Activated CD4-positive, alpha-beta memory T cell treated with anti-CD3 and anti-CD28 coated beads for 36 hours (primary cell): Measurements from ENCODE around the gene CDK4. TPM values are rescaled to one million over a fixed set of nuclear protein-coding genes. Genes with fewer than 3 reads are reported as not detected.
"Not testable (repeated sequence)": the region's sequence is repeated elsewhere in the genome, so short reads cannot be mapped to it uniquely, and the experiment has no call there.

Experiments
- CTCF ChIA-PET: fragments of 350-600 bp; sonication (Branson Sonifier 250); formaldehyde crosslinking; loops from one replicate; lab custom pipeline; 2021; ENCODE audit warnings: antibody characterized with exemption, inconsistent platforms; lab: Charles Lee
- POLR2A ChIA-PET: fragments of 350-600 bp; sonication (Branson Sonifier 250); formaldehyde crosslinking; loops from one replicate; lab custom pipeline; 2021; ENCODE audit warnings: antibody characterized with exemption; lab: Charles Lee
- DNase-seq: peaks from one replicate; pipeline ENCODE4 v3.0.0-alpha.2; 2020
- H3K27ac Mint-ChIP-seq: one replicate; pipeline ENCODE4 v1.8.0; 2021; ENCODE audit warnings: mixed read lengths
- H3K27me3 Mint-ChIP-seq: one replicate; pipeline ENCODE4 v1.8.0; 2021; ENCODE audit warnings: mixed read lengths
- H3K36me3 Mint-ChIP-seq: one replicate; pipeline ENCODE4 v1.8.0; 2021; ENCODE audit warnings: mixed read lengths
- H3K4me1 Mint-ChIP-seq: one replicate; pipeline ENCODE4 v1.8.0; 2021; ENCODE audit warnings: low read depth, mixed read lengths
- H3K4me3 Mint-ChIP-seq: one replicate; pipeline ENCODE4 v1.8.0; 2021; ENCODE audit warnings: mild to moderate bottlenecking, mixed read lengths
- H3K9me3 Mint-ChIP-seq: one replicate; pipeline ENCODE4 v1.8.0; 2021; ENCODE audit warnings: mixed read lengths
- intact Hi-C: fragments of 100-400 bp; cut with micrococcal nuclease; formaldehyde crosslinking; loops from one replicate; pipeline ENCODE4 v1.15.1; 2023
- total RNA-seq, 2 experiments: library from RNA; stranded (reverse); gene quantifications; one replicate each; pipeline ENCODE4 v1.2.3, GENCODE V29; 2021

Gene CDK4
- total RNA-seq, 2 experiments from 2014 or later, result 181 to 195 TPM

GRCh38 chr12:57781801-57782200, 29.7 kb upstream of the CDK4 start:
- Mint-ChIP-seq H3K4me1 (peaks cover 37% of the 10 kb centered on the region), H3K27ac (peak overlapping the region; percentile 93), H3K9me3 (no peaks in the 10 kb centered on the region), H3K27me3 (no peaks in the 10 kb centered on the region), H3K4me3 (no peak overlapping the region), H3K36me3 (peaks cover 18% of the 10 kb centered on the region)
- ChIA-PET CTCF (interaction anchor here (0.5 to 2.8 kb wide), 11 partner anchors 10 to 526 kb away, joined by 3 to 25 read pairs (median 3); partner anchors contain the start of genes CTDSP2, EEF1AKMT3 and METTL1), POLR2A (interaction anchor here (0.9 to 2.9 kb wide), 4 partner anchors 10 to 117 kb away, joined by 3 to 10 read pairs (median 4); partner anchors contain the start of genes EEF1AKMT3 and METTL1)
- DNase-seq, result no peak
- intact Hi-C loops, result loop anchor here (1.0 to 2.0 kb wide), 5 partner anchors 10 to 124 kb away; partner anchors contain the start of genes CDK4, CTDSP2, EEF1AKMT3 and METTL1

GRCh38 chr12:57781244-57781643, 29.1 kb upstream of the CDK4 start:
- Mint-ChIP-seq H3K36me3 (peaks cover 14% of the 10 kb centered on the region), H3K4me3 (no peak overlapping the region), H3K27ac (peak overlapping the region; percentile 93), H3K4me1 (peaks cover 37% of the 10 kb centered on the region), H3K9me3 (no peaks in the 10 kb centered on the region), H3K27me3 (no peaks in the 10 kb centered on the region)
- intact Hi-C loops, result no loop called here
- CTCF ChIA-PET, result interaction anchor here (0.6 to 2.8 kb wide), 10 partner anchors 10 to 124 kb away, joined by 3 to 25 read pairs (median 5); partner anchors contain the start of genes CTDSP2, EEF1AKMT3 and METTL1
- DNase-seq, result no peak
- POLR2A ChIA-PET, result interaction anchor here (0.9 to 2.9 kb wide), 4 partner anchors 9 to 117 kb away, joined by 3 to 10 read pairs (median 4); partner anchors contain the start of genes EEF1AKMT3 and METTL1

GRCh38 chr12:57780284-57780897, 28.3 kb upstream of the CDK4 start:
- POLR2A ChIA-PET, result no interaction called here
- H3K4me1 Mint-ChIP-seq, result peaks cover 37% of the 10 kb centered on the region
- no peak for DNase-seq

GRCh38 chr12:57779736-57780135, 27.6 kb upstream of the CDK4 start:
- Mint-ChIP-seq H3K4me1 (peaks cover 37% of the 10 kb centered on the region), H3K4me3 (no peak overlapping the region), H3K27me3 (no peaks in the 10 kb centered on the region), H3K27ac (no peak overlapping the region), H3K36me3 (peaks cover 15% of the 10 kb centered on the region), H3K9me3 (no peaks in the 10 kb centered on the region)
- ChIA-PET POLR2A (no interaction called here), CTCF (interaction anchor here (0.8 to 1.3 kb wide), 3 partner anchors 20 to 125 kb away, joined by 4 to 6 read pairs (median 6); no protein-coding TSS in a partner anchor)
- intact Hi-C loops, result no loop called here
- DNase-seq, result no peak

More at GRCh38 chr12:57780284-57780897, 28.3 kb upstream of the CDK4 start:
- H3K36me3 Mint-ChIP-seq, result peaks cover 15% of the 10 kb centered on the region
- H3K27ac Mint-ChIP-seq, result peak overlapping the region; percentile 21
- no peak overlapping the region for H3K4me3 Mint-ChIP-seq
- CTCF ChIA-PET, result interaction anchor here (0.6 to 2.7 kb wide), 8 partner anchors 16 to 125 kb away, joined by 3 to 13 read pairs (median 6); no protein-coding TSS in a partner anchor
- intact Hi-C loops, result no loop called here
- H3K9me3 Mint-ChIP-seq, result no peaks in the 10 kb centered on the region
- no peaks in the 10 kb centered on the region for H3K27me3 Mint-ChIP-seq

DNA sequence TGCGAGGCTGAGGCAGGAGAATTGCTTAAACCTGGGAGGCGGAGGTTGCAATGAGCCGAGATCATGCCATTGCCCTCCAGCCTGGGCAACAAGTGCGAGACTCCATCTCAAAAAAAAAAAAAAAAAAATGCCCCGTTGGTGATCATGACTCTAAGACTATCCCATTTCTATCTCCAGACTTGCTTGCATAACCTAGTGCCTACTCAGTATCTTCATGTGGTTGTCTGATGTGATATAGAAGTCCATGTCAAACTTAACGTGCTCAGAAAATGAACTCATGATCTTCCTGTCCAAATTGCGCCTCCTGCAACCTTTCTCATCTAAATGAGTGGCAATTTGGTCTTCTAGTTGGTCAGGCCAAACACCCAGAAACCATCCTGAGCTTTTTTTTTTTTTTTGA, 25.8 kb upstream of the CDK4 start:
- Mint-ChIP-seq H3K4me3 (no peak overlapping the region), H3K27ac (no peak overlapping the region), H3K9me3 (no peaks in the 10 kb centered on the region), H3K36me3 (peaks cover 11% of the 10 kb centered on the region), H3K27me3 (no peaks in the 10 kb centered on the region), H3K4me1 (peaks cover 38% of the 10 kb centered on the region)
- ChIA-PET POLR2A (no interaction called here), CTCF (interaction anchor here (0.6 to 1.0 kb wide), 2 partner anchors 26 to 527 kb away, joined by 3 to 4 read pairs; no protein-coding TSS in a partner anchor)
- no peak for DNase-seq
- intact Hi-C loops, result no loop called here

- DNase-seq, result no peak
- no peaks in the 10 kb centered on the region for H3K9me3 Mint-ChIP-seq
- H3K27ac Mint-ChIP-seq, result no peak overlapping the region
- H3K4me1 Mint-ChIP-seq, result peaks cover 38% of the 10 kb centered on the region
- H3K4me3 Mint-ChIP-seq, result no peak overlapping the region
- ChIA-PET POLR2A (no interaction called here), CTCF (interaction anchor here (1.5 kb wide), 1 partner anchor 18 kb away, joined by 5 read pairs; no protein-coding TSS in a partner anchor)
- no peaks in the 10 kb centered on the region for H3K27me3 Mint-ChIP-seq
- intact Hi-C loops, result no loop called here
- H3K36me3 Mint-ChIP-seq, result peaks cover 6% of the 10 kb centered on the region
These were observed 25.3 kb upstream of the CDK4 start for GRCh38 chr12:57777367-57777766.

GRCh38 chr12:57776247-57776587, 24.1 kb upstream of the CDK4 start:
- Mint-ChIP-seq H3K36me3 (peaks cover 10% of the 10 kb centered on the region), H3K27ac (no peak overlapping the region), H3K27me3 (no peaks in the 10 kb centered on the region), H3K4me3 (no peak overlapping the region), H3K4me1 (peaks cover 33% of the 10 kb centered on the region), H3K9me3 (no peaks in the 10 kb centered on the region)
- ChIA-PET CTCF (interaction anchor here (1.5 to 2.7 kb wide), 2 partner anchors 17 to 20 kb away, joined by 5 to 11 read pairs; no protein-coding TSS in a partner anchor), POLR2A (no interaction called here)
- intact Hi-C loops, result no loop called here
- no peak for DNase-seq

GRCh38 chr12:57775563-57776246, 23.6 kb upstream of the CDK4 start:
- ChIA-PET POLR2A (no interaction called here), CTCF (interaction anchor here (1.5 to 2.7 kb wide), 2 partner anchors 16 to 19 kb away, joined by 5 to 11 read pairs; no protein-coding TSS in a partner anchor)
- Mint-ChIP-seq H3K9me3 (no peaks in the 10 kb centered on the region), H3K36me3 (peaks cover 10% of the 10 kb centered on the region), H3K4me3 (no peak overlapping the region), H3K27ac (no peak overlapping the region), H3K4me1 (peaks cover 35% of the 10 kb centered on the region), H3K27me3 (no peaks in the 10 kb centered on the region)
- intact Hi-C loops, result no loop called here
- DNase-seq, result no peak

DNA sequence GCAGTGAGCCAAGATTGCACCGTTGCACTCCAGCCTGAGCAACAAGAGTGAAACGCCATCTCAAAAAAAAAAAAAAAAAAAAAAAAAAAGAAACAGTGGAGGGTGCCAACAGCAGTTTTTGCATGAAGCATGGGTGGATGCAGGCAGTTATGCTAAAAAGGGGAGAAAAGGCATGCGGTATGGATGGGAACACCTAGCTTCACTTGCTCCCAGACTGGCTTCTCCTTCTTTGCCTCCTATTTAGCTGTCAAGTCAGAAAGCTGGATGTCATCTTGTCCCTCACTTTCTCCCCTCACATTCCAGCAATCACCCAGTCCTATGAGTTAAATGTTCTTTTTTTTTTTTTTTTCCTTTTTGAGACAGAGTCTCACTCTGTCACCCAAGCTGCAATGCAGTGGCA, 22.9 kb upstream of the CDK4 start:
- H3K4me1 Mint-ChIP-seq, result peaks cover 34% of the 10 kb centered on the region
- POLR2A ChIA-PET, result no interaction called here
- no peaks in the 10 kb centered on the region for H3K9me3 Mint-ChIP-seq
- no peak overlapping the region for H3K27ac Mint-ChIP-seq
- H3K4me3 Mint-ChIP-seq, result no peak overlapping the region
- CTCF ChIA-PET, result interaction anchor here (1.1 to 2.7 kb wide), 2 partner anchors 8 to 18 kb away, joined by 4 to 11 read pairs; no protein-coding TSS in a partner anchor
- H3K27me3 Mint-ChIP-seq, result no peaks in the 10 kb centered on the region
- DNase-seq, result no peak
- intact Hi-C loops, result no loop called here
- H3K36me3 Mint-ChIP-seq, result peaks cover 14% of the 10 kb centered on the region

GRCh38 chr12:57774634-57775033, 22.5 kb upstream of the CDK4 start:
- DNase-seq, H3K27ac Mint-ChIP-seq, intact Hi-C loops, H3K27me3 Mint-ChIP-seq, POLR2A ChIA-PET, H3K9me3 Mint-ChIP-seq, H3K4me3 Mint-ChIP-seq: not testable (repeated sequence)
- CTCF ChIA-PET, result interaction anchor here (1.1 to 2.7 kb wide), 3 partner anchors 9 to 28 kb away, joined by 3 to 11 read pairs (median 4); no protein-coding TSS in a partner anchor
- peaks cover 17% of the 10 kb centered on the region for H3K36me3 Mint-ChIP-seq
- H3K4me1 Mint-ChIP-seq, result peaks cover 31% of the 10 kb centered on the region

DNA sequence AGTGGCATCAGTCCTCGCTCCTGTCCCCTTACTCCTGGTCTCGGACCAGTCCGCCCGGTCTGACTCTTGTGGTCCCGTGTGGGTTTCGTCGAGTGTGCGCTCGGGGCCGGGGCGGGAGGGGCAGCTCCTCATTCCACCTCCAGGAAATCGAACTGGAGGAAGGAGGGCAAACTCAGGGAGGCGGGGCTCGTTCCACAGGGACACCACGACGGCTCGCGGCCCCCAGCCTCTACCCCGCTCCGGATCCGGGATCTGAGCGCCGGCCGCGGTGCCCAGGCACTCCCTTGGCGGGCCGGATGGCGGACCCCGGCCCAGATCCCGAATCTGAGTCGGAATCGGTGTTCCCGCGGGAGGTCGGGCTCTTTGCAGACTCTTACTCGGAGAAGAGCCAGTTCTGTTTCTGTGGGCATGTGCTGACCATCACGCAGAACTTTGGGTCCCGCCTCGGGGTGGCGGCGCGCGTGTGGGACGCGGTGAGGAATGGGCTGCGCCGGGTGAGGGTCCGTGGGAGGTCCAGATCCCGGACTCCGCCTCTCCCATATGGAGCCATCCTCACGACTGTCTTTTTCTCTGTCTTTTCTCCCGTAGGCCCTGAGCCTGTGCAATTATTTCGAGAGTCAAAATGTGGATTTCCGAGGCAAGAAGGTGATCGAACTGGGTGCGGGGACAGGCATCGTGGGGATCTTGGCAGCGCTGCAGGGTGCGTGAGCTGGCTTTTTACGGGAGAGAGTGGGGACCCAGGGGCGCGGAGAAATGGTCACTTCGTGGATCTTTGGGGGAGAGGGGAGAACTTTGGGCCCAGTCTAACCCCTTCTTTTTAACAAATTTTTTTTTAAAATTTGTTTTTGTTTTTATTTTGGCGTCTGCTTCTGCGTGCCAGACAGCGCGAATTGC, 20.6 kb upstream of the CDK4 start, which contains the start of gene EEF1AKMT3:
EEF1AKMT3 (plus strand) TSS at position 186 of the 894 bp plus-strand sequence; CDS start at position 297, 111 bp downstream.
- no peaks in the 10 kb centered on the region for H3K9me3 Mint-ChIP-seq
- peak; percentile 64 for DNase-seq
- POLR2A ChIA-PET, result interaction anchor here (0.5 to 1.6 kb wide), 10 partner anchors 9 to 1144 kb away, joined by 3 to 10 read pairs (median 4); partner anchors contain the start of genes ATP23, CDK4, MARCHF9 and TSFM
- peaks cover 29% of the 10 kb centered on the region for H3K36me3 Mint-ChIP-seq
- H3K4me1 Mint-ChIP-seq, result peaks cover 22% of the 10 kb centered on the region
- intact Hi-C loops, result loop anchor here (1.0 to 2.0 kb wide), 3 partner anchors 10 to 74 kb away; partner anchors contain the start of genes CDK4, CTDSP2 and TSFM
- H3K4me3 Mint-ChIP-seq, result peak within 1 kb of the TSS; percentile 99
- no peaks in the 10 kb centered on the region for H3K27me3 Mint-ChIP-seq
- CTCF ChIA-PET, result interaction anchor here (0.6 to 2.1 kb wide), 8 partner anchors 10 to 132 kb away, joined by 3 to 25 read pairs (median 4); partner anchors contain the start of genes OS9 and TSFM
- H3K27ac Mint-ChIP-seq, result peak within 1 kb of the TSS; percentile 97
